Motor neuron (in vitro differentiated cells): ENCODE measurements around the gene TRMT2A. TPM values are rescaled to one million over a fixed set of nuclear protein-coding genes. Genes with fewer than 3 reads are reported as not detected.
A peak's percentile ranks its signal among the peaks of the same experiment; 100 is the strongest.
"Not testable (repeated sequence)": the region's sequence is repeated elsewhere in the genome, so short reads cannot be mapped to it uniquely, and the experiment has no call there.

ENCODE experiments used
- ATAC-seq, 8 experiments: fragments of 200-7000 bp; cut with Tn5 transposase; replicated peaks in 6 of 8; 2 replicates each; pipeline ENCODE4 v1.8.0; 2021; ENCODE audit warnings: mild to moderate bottlenecking in 8 of 8, moderate library complexity in 8 of 8
- H3K27ac ChIP-seq, 2 donors: fragments of 250-450 bp; sonication (Bioruptor Pico); 2 replicates each; pipeline ENCODE4 v1.9.0; 2021; ENCODE audit warnings: antibody characterized with exemption in 2 of 2, mild to moderate bottlenecking in 2 of 2, moderate library complexity in 1 of 2
- H3K4me1 ChIP-seq, 2 donors: fragments of 250-450 bp; sonication (Bioruptor Pico); replicated peaks in 1 of 2; 2 replicates each; pipeline ENCODE4 v1.6.1; 2021; ENCODE audit warnings: antibody characterized with exemption in 2 of 2, mild to moderate bottlenecking in 2 of 2, moderate library complexity in 1 of 2
- H3K4me3 ChIP-seq, 5 donors: fragments of 250-450 bp; sonication (Bioruptor Pico); 2 replicates each; pipeline ENCODE4 v1.9.0; 2021; ENCODE audit warnings: antibody characterized with exemption in 5 of 5, mild to moderate bottlenecking in 5 of 5, moderate library complexity in 4 of 5
- WGBS, 10 experiments: fragments of 450-650 bp; shearing (Covaris generic); methylation state at CpG; one replicate each; pipeline ENCODE4 v1.0.0; 2022; 5-methylcytosine and 5-hydroxymethylcytosine counted together
- in situ Hi-C, 9 experiments: fragments of 400-800 bp; cut with MboI; loops; one replicate each; pipeline ENCODE4 v1.15.0; 2021; ENCODE audit warnings: low sequenced_read_pairs in 9 of 9, low pct_unique_long_range_greater_than_20kb in 2 of 9; ENCODE audit not compliant: unreplicated experiment in 9 of 9
- total RNA-seq, 8 experiments: library from RNA; unstranded; fragments of 300-600 nt; gene quantifications; 2 replicates each; pipeline versions ENCODE4 v1.2.3 to v1.2.4, GENCODE V29; 2022

The TRMT2A gene, protein sequence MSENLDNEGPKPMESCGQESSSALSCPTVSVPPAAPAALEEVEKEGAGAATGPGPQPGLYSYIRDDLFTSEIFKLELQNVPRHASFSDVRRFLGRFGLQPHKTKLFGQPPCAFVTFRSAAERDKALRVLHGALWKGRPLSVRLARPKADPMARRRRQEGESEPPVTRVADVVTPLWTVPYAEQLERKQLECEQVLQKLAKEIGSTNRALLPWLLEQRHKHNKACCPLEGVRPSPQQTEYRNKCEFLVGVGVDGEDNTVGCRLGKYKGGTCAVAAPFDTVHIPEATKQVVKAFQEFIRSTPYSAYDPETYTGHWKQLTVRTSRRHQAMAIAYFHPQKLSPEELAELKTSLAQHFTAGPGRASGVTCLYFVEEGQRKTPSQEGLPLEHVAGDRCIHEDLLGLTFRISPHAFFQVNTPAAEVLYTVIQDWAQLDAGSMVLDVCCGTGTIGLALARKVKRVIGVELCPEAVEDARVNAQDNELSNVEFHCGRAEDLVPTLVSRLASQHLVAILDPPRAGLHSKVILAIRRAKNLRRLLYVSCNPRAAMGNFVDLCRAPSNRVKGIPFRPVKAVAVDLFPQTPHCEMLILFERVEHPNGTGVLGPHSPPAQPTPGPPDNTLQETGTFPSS
- 10 to 100 TPM; 25.7 to 71.2 (median 50.0) TPM for total RNA-seq

DNA sequence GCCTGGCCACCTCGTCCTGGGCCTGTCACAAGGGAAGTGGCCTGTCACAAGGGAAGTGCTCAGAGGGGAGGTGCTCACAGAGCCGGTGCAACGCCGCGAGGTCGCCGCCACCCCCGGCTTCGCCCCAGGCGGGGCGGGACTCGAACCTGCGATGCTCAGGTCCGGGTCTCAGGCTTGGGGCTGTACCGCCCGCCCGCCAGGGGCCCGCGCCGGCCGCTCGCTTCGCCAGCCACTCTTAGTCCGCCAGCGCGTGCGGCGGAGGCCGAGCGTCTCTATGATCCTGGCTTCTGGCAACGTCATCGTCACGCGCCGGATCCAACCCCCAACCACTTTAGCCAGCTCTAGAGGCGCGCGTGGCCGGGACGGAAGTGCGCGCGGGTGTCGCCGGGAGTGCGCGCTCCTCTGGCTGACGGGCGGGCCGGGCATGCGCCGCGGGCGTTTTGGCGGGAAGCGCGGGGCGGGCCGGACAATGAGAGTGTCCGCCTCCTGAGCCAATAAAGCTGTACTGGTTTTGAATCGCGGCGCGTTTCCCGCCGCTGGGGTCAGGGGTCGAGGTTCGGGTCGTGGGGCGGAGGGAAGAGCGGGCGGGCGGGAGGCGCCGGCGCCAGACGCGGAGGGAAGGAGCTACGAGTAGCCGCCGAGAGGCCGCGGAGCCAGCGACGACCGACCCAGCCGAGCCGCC lies at the start of gene TRMT2A:
TSS of gene TRMT2A (minus strand) at position 276 of the 682 bp plus-strand sequence. CDS start 320 bp downstream, outside the sequence.
- Histone ChIP-seq H3K27ac (peak within 1 kb of the TSS; percentile 89 to 95), H3K4me1 (peaks cover 16 to 17% of the 10 kb centered on the region in 2 donors), H3K4me3 (peak within 1 kb of the TSS; percentile 69 to 74 (median 73))
- in situ Hi-C loops = no loop called here
- peak; percentile 81 to 89 (median 85) for ATAC-seq
- 1 to 2% methylated on average over 15 to 28 of the region's 88 CpGs; no CpG with 5 or more reads in 8 of the 10 experiments for WGBS, 10 experiments

DNA sequence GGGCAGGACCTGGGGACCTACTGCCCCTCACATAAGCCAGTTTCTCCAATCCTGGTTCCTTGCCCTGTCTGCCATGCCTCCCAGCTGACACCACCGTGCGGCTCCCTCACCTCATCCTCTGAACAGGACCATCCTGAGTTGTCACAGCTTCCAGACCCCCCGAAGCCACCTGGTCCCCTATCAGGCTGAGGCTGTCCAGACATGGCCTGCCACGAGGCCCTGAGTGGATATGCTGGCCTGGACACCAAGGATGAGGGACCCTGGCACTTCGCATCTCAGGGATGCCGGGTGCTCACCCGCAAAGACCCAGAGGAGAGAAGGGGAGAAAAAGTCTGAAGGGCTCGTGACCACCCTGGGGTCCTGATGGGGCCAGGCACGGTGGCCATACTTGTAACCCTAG lies 49.7 kb upstream of the TRMT2A start:
- H3K4me1 ChIP-seq = peaks cover 2% of the 10 kb centered on the region in 2 donors
- WGBS, 10 experiments = 0 to 100% (median 75%) methylated on average over 1 to 4 of the region's 9 CpGs; no CpG with 5 or more reads in 5 of the 10 experiments
- H3K4me3 ChIP-seq = no peak overlapping the region
- in situ Hi-C loops = loop anchor here in 5 of 9 experiments (25.0 kb wide), 3 partner anchors 96 to 296 kb away; partner anchors contain the start of gene RTN4R (in 2 of the 5)
- no peak for ATAC-seq
- H3K27ac ChIP-seq = peak overlapping the region in 1 of 2 donors; percentile 41

DNA sequence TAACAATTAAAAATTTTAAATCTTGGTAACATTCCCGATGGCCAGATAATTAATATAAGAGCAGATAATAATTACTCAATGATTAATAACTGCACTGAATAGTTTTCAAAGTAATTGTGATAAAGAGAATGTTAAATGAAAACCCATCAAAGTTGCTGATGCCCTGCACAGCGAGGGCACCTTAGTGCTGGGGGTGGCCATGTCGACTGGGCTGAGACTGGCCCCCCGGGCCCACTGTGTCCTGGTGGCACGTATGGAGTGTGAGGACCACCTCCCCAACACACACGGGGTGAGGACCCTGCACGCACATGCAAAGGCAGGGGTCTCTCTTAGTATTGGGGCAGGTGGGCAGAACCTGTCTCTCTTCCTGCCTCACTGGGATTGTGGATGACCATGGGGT lies 48.9 kb upstream of the TRMT2A start:
- H3K4me3 ChIP-seq = no peak overlapping the region
- H3K4me1 ChIP-seq = no peaks in the 10 kb centered on the region
- ATAC-seq = no peak
- no peak overlapping the region for H3K27ac ChIP-seq
- 18 to 83% (median 40%) methylated on average over 1 to 6 of the region's 7 CpGs; no CpG with 5 or more reads in 5 of the 10 experiments for WGBS, 10 experiments
- in situ Hi-C loops = loop anchor here in 5 of 9 experiments (25.0 kb wide), 3 partner anchors 96 to 296 kb away; partner anchors contain the start of gene RTN4R (in 2 of the 5)

DNA sequence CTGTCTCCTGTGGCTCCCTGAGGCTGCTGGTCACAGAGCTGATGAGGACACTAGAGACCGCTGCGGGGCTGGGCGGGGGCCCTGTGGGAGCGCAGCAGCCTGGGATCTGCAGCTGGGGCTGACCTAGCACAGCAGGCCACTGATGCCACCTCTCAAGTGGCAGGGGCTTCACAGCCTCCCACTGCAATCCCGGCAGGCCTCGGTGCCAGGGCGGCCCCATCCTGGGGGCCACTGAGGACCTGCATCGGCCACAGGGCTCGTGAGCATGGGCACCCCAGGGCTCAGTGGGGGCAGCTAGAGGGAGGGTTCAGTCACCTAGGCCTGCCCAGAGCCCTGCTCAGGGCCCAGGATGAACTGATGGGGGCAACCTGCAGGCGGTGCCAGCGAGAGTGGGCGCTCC lies 48.4 kb upstream of the TRMT2A start:
- H3K27ac ChIP-seq = no peak overlapping the region
- no peak overlapping the region for H3K4me3 ChIP-seq
- WGBS, 10 experiments = 80 to 100% (median 81%) methylated on average over 1 to 3 of the region's 12 CpGs; no CpG with 5 or more reads in 7 of the 10 experiments
- no peaks in the 10 kb centered on the region for H3K4me1 ChIP-seq
- no peak for ATAC-seq
- in situ Hi-C loops = loop anchor here in 5 of 9 experiments (25.0 kb wide), 3 partner anchors 97 to 297 kb away; partner anchors contain the start of gene RTN4R (in 2 of the 5)

DNA sequence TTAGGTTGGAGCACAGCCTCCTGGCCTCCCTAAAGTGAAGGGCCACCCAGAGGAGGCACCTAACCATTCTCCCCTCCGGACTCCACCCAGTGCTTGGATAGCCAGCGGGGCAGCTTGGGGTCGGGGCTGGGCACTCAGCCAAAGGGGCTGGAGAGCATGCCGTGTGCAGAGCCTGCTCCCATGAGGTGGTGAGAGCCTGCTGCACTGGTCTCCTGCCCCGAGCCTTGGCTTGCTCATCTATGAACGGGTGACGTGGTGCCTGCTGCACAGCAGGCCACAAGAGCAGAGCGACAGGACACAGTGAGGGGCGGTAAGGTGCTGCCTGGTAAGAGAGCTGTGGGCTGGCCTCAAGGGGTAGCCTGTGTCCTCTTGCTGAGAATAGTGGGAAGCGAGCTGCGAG lies 47.8 kb upstream of the TRMT2A start:
- Histone ChIP-seq H3K27ac (no peak overlapping the region), H3K4me1 (no peaks in the 10 kb centered on the region), H3K4me3 (no peak overlapping the region)
- ATAC-seq = peak in 4 of 8 experiments; percentile 10 to 36 (median 20)
- in situ Hi-C loops = loop anchor here in 5 of 9 experiments (25.0 kb wide), 3 partner anchors 97 to 297 kb away; partner anchors contain the start of gene RTN4R (in 2 of the 5)
- 57% methylated on average over 5 of the region's 11 CpGs; no CpG with 5 or more reads in 9 of the 10 experiments for WGBS, 10 experiments

DNA sequence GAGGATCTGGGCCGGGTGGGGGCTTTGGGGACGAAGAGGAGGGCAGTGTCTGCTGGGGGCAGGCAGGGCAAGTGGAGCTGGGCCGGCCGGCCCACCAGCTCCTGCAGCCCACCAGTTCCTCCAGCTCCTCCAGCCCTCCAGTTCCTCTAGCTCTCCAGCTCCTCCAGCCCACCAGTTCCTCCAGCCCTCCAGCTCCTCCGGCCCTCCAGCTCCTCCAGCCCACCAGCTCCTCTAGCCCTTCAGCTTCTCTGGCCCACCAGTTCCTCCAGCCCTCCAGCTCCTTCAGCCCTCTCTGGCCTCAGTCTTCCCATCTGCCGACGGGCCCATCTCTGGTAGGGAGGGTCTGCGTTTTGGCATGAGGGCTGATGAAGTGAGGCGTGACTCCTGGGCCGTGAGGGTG lies 43.0 kb upstream of the TRMT2A start:
- Histone ChIP-seq H3K4me1 (peaks cover 21 to 26% of the 10 kb centered on the region in 2 donors), H3K27ac (no peak overlapping the region), H3K4me3 (no peak overlapping the region)
- WGBS, 10 experiments = 88 to 100% methylated on average over 1 to 3 of the region's 10 CpGs; no CpG with 5 or more reads in 8 of the 10 experiments
- ATAC-seq = no peak
- in situ Hi-C loops = loop anchor here in 5 of 9 experiments (25.0 kb wide), 3 partner anchors 102 to 302 kb away; partner anchors contain the start of gene RTN4R (in 2 of the 5)

DNA sequence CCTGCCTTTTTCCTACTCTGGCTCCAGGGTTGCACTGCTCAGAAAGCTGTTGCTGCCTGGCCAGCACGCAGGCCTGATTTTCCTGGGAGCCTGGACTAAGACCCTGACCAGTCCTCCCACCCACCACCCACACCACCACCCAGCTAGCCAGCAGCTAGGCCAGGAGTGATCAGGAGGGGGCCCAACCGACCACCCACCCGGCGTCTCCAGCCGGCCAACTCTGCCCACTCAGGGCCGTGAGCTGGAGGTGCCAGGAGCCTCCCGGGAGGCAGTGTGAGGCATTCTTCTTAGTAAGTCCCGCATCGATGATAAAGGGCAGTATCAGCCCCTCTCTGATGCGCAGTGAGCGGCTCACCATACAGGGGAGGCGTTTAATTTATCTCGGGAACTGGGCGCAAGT lies 42.5 kb upstream of the TRMT2A start:
- in situ Hi-C loops = loop anchor here (5.0 to 25.0 kb wide), 7 partner anchors 103 to 303 kb away; partner anchors contain the start of gene RTN4R (in 2 of the 9)
- H3K27ac ChIP-seq, ATAC-seq, H3K4me3 ChIP-seq: not testable (repeated sequence)
- 100% methylated on average over 1 of the region's 14 CpGs; no CpG with 5 or more reads in 9 of the 10 experiments for WGBS, 10 experiments
- peaks cover 26 to 31% of the 10 kb centered on the region in 2 donors for H3K4me1 ChIP-seq

DNA sequence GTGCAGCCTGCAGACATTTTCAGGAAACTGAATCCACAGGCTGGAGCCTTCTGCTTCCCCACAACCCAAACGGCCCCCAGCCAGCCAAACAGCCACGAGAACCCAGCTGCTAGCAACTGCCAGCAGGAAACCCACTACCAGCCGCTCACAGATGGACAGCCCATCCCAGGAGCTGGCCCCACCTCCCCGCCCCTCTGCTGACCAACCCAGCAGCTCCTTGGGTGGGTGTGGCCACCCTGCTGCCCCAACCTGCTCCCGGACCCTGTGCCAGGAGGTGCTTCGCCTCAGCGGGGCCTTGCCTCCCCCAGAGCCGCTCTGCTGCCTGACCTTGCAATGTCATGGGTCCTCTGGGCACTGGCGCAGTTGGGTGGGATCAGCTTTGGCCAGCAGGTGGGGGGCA lies 42.0 kb upstream of the TRMT2A start:
- Histone ChIP-seq H3K27ac (no peak overlapping the region), H3K4me3 (no peak overlapping the region), H3K4me1 (peaks cover 31 to 35% of the 10 kb centered on the region in 2 donors)
- WGBS, 10 experiments = 25 to 50% methylated on average over 2 to 4 of the region's 9 CpGs; no CpG with 5 or more reads in 8 of the 10 experiments
- ATAC-seq = peak in 6 of 8 experiments; percentile 23 to 33 (median 28)
- in situ Hi-C loops = loop anchor here (5.0 to 25.0 kb wide), 7 partner anchors 103 to 303 kb away; partner anchors contain the start of gene RTN4R (in 2 of the 9)

DNA sequence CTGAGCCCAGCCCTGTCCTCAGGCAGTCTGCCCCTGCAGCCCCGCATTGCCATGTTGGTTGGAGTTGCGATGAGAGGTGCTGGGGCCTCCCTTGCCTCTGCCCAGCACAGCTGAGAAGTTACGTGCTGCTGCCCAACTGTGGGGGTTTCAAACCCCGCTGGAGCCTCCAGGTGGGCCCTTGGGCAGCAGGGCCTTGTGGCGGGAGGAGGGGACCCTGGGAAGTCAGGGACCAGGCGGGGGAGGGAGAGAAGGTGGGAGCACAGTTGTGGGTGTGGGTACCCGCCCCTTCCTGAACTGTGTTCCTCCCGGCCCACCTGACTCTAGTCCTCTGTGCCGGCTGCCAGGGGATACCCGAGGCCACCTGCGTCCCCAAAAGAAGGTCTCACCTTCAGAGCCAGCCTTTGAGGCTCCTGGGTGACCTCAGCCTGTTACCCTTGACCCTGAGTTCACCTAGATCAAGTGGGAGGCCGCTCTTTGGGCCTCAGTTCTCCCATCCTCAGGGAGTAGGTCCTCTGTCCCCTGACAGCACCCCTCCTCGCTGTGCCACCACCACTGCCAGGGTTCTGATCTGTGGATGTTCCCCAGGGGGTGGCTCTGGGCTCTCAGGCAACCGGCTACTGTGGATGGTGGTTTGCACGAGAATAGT lies 41.5 kb upstream of the TRMT2A start:
- no peak overlapping the region for H3K27ac ChIP-seq
- WGBS, 10 experiments = 50 to 100% (median 55%) methylated on average over 1 to 4 of the region's 15 CpGs; no CpG with 5 or more reads in 7 of the 10 experiments
- peaks cover 36 to 40% of the 10 kb centered on the region in 2 donors for H3K4me1 ChIP-seq
- in situ Hi-C loops = loop anchor here (5.0 to 25.0 kb wide), 7 partner anchors 104 to 304 kb away; partner anchors contain the start of gene RTN4R (in 2 of the 9)
- no peak for ATAC-seq
- no peak overlapping the region for H3K4me3 ChIP-seq

DNA sequence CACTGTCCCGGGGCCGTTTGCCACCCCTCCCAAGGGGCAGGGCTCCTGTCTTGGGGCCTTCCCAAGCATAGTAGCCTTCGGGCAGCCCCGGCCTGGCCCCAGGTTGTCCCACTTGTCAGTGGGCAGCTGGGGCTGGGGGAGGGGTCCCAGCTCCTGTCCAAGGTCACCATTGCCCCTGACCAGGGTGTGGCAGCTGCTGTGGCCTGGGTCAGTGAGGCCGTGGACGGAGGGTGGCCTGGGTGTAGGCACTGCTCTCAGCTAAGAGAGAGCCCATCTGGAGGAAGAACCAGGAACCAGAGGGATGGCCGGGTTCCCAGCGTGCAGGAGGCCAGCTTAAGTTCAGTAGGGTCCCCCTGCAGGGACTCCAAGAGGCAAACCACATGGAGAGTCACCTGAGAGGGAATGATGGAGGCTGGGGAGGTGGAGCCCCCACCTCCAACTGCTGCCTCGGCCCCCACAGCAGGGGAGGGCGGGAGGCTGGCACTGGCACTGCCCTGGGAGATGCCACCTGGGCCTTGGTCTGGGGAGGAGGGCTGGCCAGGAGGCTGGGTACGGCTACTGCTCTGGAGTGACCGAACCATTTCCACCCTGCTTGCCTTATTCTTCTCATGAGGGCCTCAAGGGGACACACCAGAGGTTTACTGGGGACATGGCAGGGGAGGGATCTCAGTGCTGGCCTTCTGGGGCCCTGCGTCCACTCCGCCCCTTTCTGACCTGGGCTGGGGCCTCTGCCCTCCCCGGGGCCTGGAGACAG lies 40.6 kb upstream of the TRMT2A start:
- H3K4me1 ChIP-seq = peaks cover 36 to 40% of the 10 kb centered on the region in 2 donors
- 84% methylated on average over 5 of the region's 15 CpGs; no CpG with 5 or more reads in 9 of the 10 experiments for WGBS, 10 experiments
- ATAC-seq = no peak
- H3K27ac ChIP-seq = no peak overlapping the region
- in situ Hi-C loops = loop anchor here (5.0 to 25.0 kb wide), 7 partner anchors 105 to 305 kb away; partner anchors contain the start of gene RTN4R (in 2 of the 9)
- H3K4me3 ChIP-seq = no peak overlapping the region
